Tibial nerve (tissue), 4 donors: Measurements from ENCODE around the gene ZNF578. TPM values are rescaled to one million over a fixed set of nuclear protein-coding genes. Genes with fewer than 3 reads are reported as not detected.
A peak's percentile ranks its signal among the peaks of the same experiment; 100 is the strongest.
"Not testable (repeated sequence)": the region's sequence is repeated elsewhere in the genome, so short reads cannot be mapped to it uniquely, and the experiment has no call there.

Source experiments
- DNase-seq, 2 donors: peaks; one replicate each; pipeline ENCODE4 v3.0.0-alpha.2; 2019; ENCODE audit warnings: low spot score in 2 of 2
- H3K27ac ChIP-seq, 4 donors: fragments of 200-600 bp; sonication (generic) in 3 of 4; one replicate each; pipeline ENCODE4 v1.5.1; 2017 to 2019; ENCODE audit warnings: mild to moderate bottlenecking in 1 of 4
- H3K27me3 ChIP-seq, 2 donors: fragments of 200-600 bp; sonication (generic) in 1 of 2; one replicate each; pipeline versions ENCODE4 v1.5.1 to v1.6.0; 2017 to 2019
- H3K36me3 ChIP-seq, 3 donors: fragments of 200-600 bp; sonication (generic); one replicate each; pipeline ENCODE4 v1.5.1; 2018 to 2019
- H3K4me1 ChIP-seq, 4 donors: fragments of 200-600 bp; sonication (generic) in 3 of 4; one replicate each; pipeline ENCODE4 v1.5.1; 2017 to 2019
- H3K4me3 ChIP-seq, 4 donors: fragments of 200-600 bp; sonication (generic) in 3 of 4; one replicate each; pipeline ENCODE4 v1.5.1; 2017 to 2019; ENCODE audit warnings: mild to moderate bottlenecking in 1 of 4, moderate library complexity in 1 of 4
- H3K9me3 ChIP-seq, 4 donors: fragments of 200-600 bp; sonication (generic) in 3 of 4; one replicate each; pipeline ENCODE4 v1.5.1; 2017 to 2019
- CTCF ChIP-seq, 5 experiments: fragments of 200-600 bp in 3 of 5; fragments of 450-650 bp in 2 of 5; sonication (generic) in 3 of 5; IDR thresholded peaks; one replicate each; pipeline ENCODE4 v1.5.1; 2016 to 2019; ENCODE audit warnings: antibody characterized with exemption in 5 of 5, mild to moderate bottlenecking in 3 of 5, moderate library complexity in 2 of 5
- EP300 ChIP-seq, 2 donors: sonication (generic); formaldehyde crosslinking; IDR thresholded peaks; one replicate each; pipeline ENCODE4 v1.6.1; 2017; ENCODE audit warnings: antibody characterized with exemption in 2 of 2, mild to moderate bottlenecking in 1 of 2
- POLR2A ChIP-seq, 2 donors: fragments of 450-650 bp; IDR thresholded peaks; one replicate each; pipeline ENCODE4 v1.6.1; 2017; ENCODE audit warnings: antibody characterized with exemption in 2 of 2, mild to moderate bottlenecking in 2 of 2, moderate library complexity in 2 of 2
- WGBS, 2 donors: methylation state at CpG; one replicate each; pipeline ENCODE4 v1.1.5; 2018; 5-methylcytosine and 5-hydroxymethylcytosine counted together
- total RNA-seq, 4 donors: library from RNA; depleted of rRNA; stranded (reverse); fragments of >200 nt; gene quantifications; one replicate each; pipeline ENCODE4 v1.1.0, GENCODE V29; 2016

ZNF578 gene
- total RNA-seq, 4 donors from 2014 or later, result 0.98 to 2.9 (median 2.1) TPM; not detected in 1

- peak in 1 of 2 donors; percentile 63 for TF ChIP-seq EP300 (IDR thresholded peaks at IDR 0.05)
- no peak for TF ChIP-seq POLR2A (IDR thresholded peaks at IDR 0.05)
- peak; percentile 32 to 71 (median 49) for TF ChIP-seq CTCF (IDR thresholded peaks at IDR 0.05)
- 0 to 1% methylated on average over 46 to 50 of the region's 54 CpGs for WGBS, 2 donors
- H3K4me1 ChIP-seq, result peaks cover 0 to 20% (median 3%) of the 10 kb centered on the region in 4 donors
Measured at GRCh38 chr19:52527134-52527955, 74.0 kb downstream of the ZNF578 start, which contains the start of gene ZNF808. TSS of gene ZNF808 (plus strand) at chr19:52527668. CDS start at chr19:52543285, 15,617 bp downstream.

GRCh38 chr19:52527956-52528351, 74.6 kb downstream of the ZNF578 start:
- Histone ChIP-seq H3K27ac (peak overlapping the region in 3 of 4 donors; percentile 75 to 91 (median 89)), H3K27me3 (no peaks in the 10 kb centered on the region), H3K4me1 (peaks cover 0 to 20% (median 3%) of the 10 kb centered on the region in 4 donors), H3K36me3 (peaks cover 0 to 4% (median 0%) of the 10 kb centered on the region in 3 donors), H3K9me3 (peaks cover 0 to 11% (median 0%) of the 10 kb centered on the region in 4 donors), H3K4me3 (peak overlapping the region; percentile 52 to 80 (median 71))
- TF ChIP-seq POLR2A (IDR thresholded peaks at IDR 0.05), result no peak
- no peak for TF ChIP-seq CTCF (IDR thresholded peaks at IDR 0.05)
- TF ChIP-seq EP300 (IDR thresholded peaks at IDR 0.05), result no peak
- 2 to 3% methylated on average over 25 of the region's 25 CpGs for WGBS, 2 donors
- DNase-seq, result no peak

More at GRCh38 chr19:52527134-52527955, 74.0 kb downstream of the ZNF578 start, which contains the start of gene ZNF808:
- Histone ChIP-seq H3K9me3 (peaks cover 0 to 17% (median 0%) of the 10 kb centered on the region in 4 donors), H3K27ac (peak within 1 kb of the TSS in 3 of 4 donors; percentile 75 to 91 (median 89)), H3K27me3 (no peaks in the 10 kb centered on the region), H3K4me3 (peak within 1 kb of the TSS; percentile 52 to 80 (median 71)), H3K36me3 (no peaks in the 10 kb centered on the region)
- DNase-seq, result peak; percentile 91 to 92

- H3K36me3 ChIP-seq, result peaks cover 0 to 10% (median 0%) of the 10 kb centered on the region in 3 donors
- H3K27ac ChIP-seq, result no peak overlapping the region
- no peaks in the 10 kb centered on the region for H3K27me3 ChIP-seq
- H3K4me1 ChIP-seq, result peaks cover 0 to 30% (median 3%) of the 10 kb centered on the region in 4 donors
- TF ChIP-seq POLR2A (IDR thresholded peaks at IDR 0.05) (no peak), CTCF (IDR thresholded peaks at IDR 0.05) (no peak), EP300 (IDR thresholded peaks at IDR 0.05) (no peak)
- H3K9me3 ChIP-seq, result no peaks in the 10 kb centered on the region
- H3K4me3 ChIP-seq, result no peak overlapping the region
- DNase-seq, result no peak
- WGBS, 2 donors, result 92 to 99% methylated on average over 2 of the region's 2 CpGs
Measured at GRCh38 chr19:52532480-52532879, 79.1 kb downstream of the ZNF578 start.

GRCh38 chr19:52533901-52534300, 80.5 kb downstream of the ZNF578 start:
- no peak for DNase-seq

GRCh38 chr19:52535385-52535770, 82.0 kb downstream of the ZNF578 start:
- Histone ChIP-seq H3K36me3 (peaks cover 0 to 18% (median 0%) of the 10 kb centered on the region in 3 donors), H3K27ac (peak overlapping the region in 2 of 4 donors; percentile 70 to 83), H3K4me1 (peaks cover 0 to 16% (median 0%) of the 10 kb centered on the region in 4 donors), H3K4me3 (peak overlapping the region; percentile 44 to 65 (median 56))
- 1 to 4% methylated on average over 15 of the region's 15 CpGs for WGBS, 2 donors
- H3K9me3 ChIP-seq, H3K27me3 ChIP-seq, DNase-seq: not testable (repeated sequence)

More at GRCh38 chr19:52533901-52534300, 80.5 kb downstream of the ZNF578 start:
- 83 to 85% methylated on average over 5 of the region's 5 CpGs for WGBS, 2 donors
- Histone ChIP-seq H3K36me3 (peaks cover 0 to 10% (median 0%) of the 10 kb centered on the region in 3 donors), H3K27me3 (no peaks in the 10 kb centered on the region), H3K9me3 (no peaks in the 10 kb centered on the region), H3K4me3 (no peak overlapping the region), H3K4me1 (peaks cover 0 to 20% (median 0%) of the 10 kb centered on the region in 4 donors), H3K27ac (no peak overlapping the region)
- TF ChIP-seq POLR2A (IDR thresholded peaks at IDR 0.05) (no peak), EP300 (IDR thresholded peaks at IDR 0.05) (no peak), CTCF (IDR thresholded peaks at IDR 0.05) (no peak)
